ENCODE measurements around the gene CUL7.

GRCh38 chr6:43036712-43037111 lies 16.9 kb downstream of the CUL7 start:
- no peak for TF ChIP-seq CTCF (IDR thresholded peaks at IDR 0.05; ENCODE audit: control extremely low read depth in 1 of 3, insufficient read depth in 1 of 3, low read depth in 1 of 3, low read length in 3 of 3)
- TF ChIP-seq TCF12 (IDR thresholded peaks at IDR 0.05; ENCODE audit: low read depth, low read length): no peak
- TF ChIP-seq POLR2A (IDR thresholded peaks at IDR 0.05; ENCODE audit: control extremely low read depth in 1 of 2, low read depth in 2 of 2, low read length in 2 of 2): no peak
- no peak for TF ChIP-seq RAD21 (IDR thresholded peaks at IDR 0.05 in 1 of 2, conservative IDR thresholded peaks at IDR 0.05 in 1 of 2; ENCODE audit: low read depth in 2 of 2, low read length in 2 of 2)
- no peak for TF ChIP-seq TBP (IDR thresholded peaks at IDR 0.05; ENCODE audit: low read depth, low read length)
- no peak for TF ChIP-seq JUND (IDR thresholded peaks at IDR 0.05; ENCODE audit: low read length)
- TF ChIP-seq SUZ12 (IDR thresholded peaks at IDR 0.05; ENCODE audit: low read length): no peak
- TF ChIP-seq CREB1 (IDR thresholded peaks at IDR 0.05): no peak
- no peak for TF ChIP-seq YY1 (IDR thresholded peaks at IDR 0.05; ENCODE audit: low read depth, low read length)
- TF ChIP-seq KDM1A (IDR thresholded peaks at IDR 0.05; ENCODE audit: borderline replicate concordance, low read length): no peak
- no peak for TF ChIP-seq RFX5 (IDR thresholded peaks at IDR 0.05; ENCODE audit: borderline replicate concordance, low read depth, low read length)
- no peak for TF ChIP-seq JUN (IDR thresholded peaks at IDR 0.05; ENCODE audit: low read depth, low read length)
